ENCODE measurements around the gene FADS2.

Gene FADS2

DNA sequence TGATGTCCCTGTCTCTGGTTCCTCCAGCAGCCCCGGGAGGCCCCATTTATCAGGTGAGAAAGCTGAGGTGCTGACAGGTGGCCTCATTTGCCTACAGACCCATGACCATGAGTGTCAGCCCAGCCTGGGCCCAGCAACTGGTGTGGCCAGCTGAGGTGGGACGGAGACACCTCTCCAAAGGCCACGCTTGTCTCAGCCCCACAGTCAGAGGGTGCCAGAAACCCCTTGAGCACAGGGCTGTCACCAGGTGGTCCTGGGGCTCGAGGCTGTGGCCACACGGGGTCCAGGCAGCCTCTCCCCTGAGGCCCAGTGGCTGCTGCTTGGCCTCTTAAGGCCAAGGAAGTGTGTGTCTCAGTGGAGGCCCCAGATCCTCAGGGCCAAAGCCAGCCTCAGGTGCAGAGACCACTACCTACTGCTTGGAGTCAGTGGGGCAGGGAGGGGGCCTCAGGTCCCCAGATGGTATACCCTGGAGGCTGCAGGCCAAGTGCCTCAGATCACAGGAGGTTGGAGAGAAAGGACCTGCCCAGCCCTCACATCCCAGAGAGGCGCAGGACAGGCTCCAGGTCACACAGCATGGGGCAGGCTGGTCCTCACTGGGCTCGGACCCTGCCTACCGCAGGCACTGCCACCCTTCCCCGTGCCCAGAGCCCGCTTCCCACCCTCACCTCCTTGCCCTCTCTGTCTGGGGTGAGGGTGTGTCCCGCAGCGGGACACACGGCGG lies 77.9 kb downstream of the FADS2 start:
- DNase-seq (ENCODE audit: low read depth), result no peak

DNA sequence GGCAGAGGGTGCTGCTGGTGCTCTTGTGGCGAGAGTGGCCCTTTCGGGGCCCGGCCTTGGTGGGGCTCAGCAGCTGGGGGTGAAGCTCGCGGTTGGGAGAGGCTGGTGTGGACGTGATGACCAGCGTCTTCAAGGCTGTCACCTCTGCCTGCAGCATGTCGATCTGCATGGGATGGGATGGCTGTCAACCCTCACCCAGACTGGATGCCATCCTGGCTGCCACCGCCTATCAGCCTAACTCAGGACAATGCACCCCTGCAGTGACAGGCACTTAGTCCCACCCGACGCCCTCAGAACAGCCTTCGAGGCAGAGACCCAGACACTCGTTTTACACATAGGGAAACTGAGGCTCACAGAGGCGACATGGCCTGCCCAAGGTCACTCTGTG lies 78.4 kb downstream of the FADS2 start:
- no peak for DNase-seq (ENCODE audit: low read depth)

DNA sequence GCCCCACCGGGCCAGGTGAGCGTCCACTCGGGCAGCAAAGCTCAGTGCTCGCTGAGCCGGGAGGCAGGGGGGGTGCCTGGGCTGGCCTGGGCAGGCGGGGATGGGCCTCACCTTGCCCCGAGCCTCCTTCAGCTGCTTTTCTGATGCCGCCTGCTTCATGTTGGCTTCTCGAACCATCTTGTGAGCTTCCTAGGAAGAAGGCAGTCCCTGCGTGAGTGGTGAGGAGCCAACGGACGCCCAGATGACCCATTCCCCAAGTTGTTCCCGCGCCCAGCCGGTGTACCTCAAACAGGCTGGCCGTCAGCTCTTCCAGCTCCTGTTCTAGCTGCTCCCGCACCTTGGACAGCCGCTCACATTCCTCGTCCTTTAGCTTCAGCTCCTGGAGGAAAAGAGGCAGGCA lies 79.2 kb downstream of the FADS2 start:
- no peak for DNase-seq (ENCODE audit: low read depth)

DNA sequence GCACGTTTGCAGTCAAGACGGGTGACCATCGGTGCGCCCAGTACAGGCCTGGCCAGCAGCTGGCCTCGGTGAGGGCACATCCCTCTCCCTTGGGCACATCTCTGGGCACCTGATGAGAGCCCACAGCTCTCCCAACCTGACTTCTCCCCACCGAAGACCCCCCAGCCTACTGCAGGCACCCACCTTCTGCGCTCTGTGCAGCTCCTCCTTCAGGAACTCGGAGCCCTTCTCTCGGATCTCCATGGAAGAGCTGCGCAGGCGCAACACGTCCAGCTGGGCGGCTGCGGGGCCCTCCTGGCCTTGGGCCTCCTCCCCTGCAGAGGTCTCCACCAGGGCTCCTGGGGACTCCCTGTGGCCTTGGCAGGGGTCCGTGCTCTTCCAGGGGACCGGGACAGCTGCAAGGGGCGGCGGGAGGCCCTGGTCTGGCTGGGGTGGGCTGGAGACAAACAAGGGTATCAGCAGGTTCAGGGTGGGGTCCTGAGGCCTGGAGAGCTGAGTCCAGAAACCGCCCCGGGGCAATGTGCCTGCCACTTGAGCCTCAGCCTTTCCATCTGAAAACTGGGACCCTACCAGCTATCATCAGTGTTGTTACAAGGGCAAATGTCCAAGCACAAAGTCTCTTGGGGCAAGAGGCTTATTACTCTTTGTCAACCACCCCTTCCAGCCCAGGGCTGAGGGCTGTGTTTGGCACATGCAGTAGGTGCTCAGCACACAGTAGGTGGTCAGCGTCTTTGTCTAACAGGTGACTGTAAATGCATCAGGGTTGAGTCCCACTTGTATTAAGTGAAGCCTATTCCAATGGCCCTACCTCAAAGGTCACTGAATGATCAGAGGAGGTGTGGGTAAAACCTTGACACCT lies 80.0 kb downstream of the FADS2 start:
- no peak for DNase-seq (ENCODE audit: low read depth)

DNA sequence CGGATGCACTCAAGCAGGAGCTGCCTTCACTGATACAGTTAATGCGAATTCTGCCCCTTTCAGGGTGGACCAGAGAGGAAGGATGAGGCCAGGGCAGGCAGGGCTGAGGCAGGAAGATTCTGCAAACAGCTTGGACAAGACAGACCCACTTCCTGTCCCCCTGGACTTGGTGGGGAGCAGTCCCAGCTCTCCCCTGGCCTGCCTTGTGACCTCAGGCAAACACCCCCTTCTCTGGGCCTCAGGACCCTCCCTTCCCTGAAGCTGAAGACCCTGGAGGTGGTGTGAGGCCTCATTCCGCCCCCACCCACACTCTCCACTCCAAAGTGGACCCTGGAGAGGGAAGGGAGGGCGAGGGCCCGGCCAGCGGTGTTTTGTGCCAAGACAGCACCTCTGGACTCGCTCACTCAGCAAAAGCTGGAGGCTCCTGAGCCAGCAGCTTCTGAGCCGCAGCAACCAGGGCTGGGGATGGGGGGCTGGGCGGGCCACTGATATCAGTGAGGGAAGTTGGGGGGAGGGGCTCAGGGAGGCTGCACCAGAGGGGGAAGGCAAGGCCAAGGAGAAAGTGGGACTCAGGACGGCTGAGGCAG lies 80.7 kb downstream of the FADS2 start:
- no peak for DNase-seq (ENCODE audit: low read depth)

DNA sequence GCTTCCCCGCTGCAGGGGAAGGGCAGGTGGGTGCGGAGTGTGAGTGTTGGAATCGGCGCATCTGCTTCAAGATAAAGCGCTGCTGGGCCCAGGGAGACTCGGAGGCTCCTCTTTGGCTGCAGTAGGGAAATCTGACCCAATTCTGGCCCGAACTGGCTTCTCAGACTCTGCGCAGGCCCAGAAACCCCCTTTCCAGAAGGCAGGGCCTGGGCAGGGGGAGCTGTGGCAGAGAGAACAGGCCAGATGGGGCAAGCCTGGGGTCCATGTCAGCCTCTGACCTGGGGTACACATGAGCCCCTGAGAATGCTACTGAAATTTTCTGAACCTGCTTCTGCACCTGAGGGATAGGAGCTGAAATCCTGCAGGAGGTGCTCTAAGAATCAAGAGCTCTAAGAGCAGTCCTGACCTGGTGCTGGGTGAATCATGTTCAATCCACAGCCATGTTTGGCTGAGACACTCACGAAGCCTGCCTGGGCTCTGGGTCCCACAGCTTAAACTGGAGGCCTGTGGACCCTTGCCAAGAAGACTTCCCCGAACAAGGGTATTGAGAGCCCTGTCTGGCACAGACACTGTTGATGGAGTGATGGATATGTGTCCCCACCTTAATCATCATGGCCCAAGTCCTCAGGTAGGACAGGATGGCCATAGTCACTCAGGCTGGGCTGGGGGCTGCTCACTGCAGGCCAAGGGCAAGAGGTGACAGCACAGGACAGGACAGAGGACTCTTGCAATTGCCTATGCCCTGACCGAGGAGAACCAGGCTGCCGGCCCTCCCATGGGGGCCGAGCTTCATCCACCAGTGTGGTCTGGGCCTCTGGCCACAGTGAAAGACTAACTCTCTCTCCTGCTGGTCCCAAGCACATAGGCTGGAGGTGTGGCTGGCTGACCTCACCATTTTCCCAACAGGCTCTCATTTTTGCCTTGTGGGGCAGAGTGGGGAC lies 82.4 kb downstream of the FADS2 start:
- DNase-seq (ENCODE audit: low read depth), result no peak

DNA sequence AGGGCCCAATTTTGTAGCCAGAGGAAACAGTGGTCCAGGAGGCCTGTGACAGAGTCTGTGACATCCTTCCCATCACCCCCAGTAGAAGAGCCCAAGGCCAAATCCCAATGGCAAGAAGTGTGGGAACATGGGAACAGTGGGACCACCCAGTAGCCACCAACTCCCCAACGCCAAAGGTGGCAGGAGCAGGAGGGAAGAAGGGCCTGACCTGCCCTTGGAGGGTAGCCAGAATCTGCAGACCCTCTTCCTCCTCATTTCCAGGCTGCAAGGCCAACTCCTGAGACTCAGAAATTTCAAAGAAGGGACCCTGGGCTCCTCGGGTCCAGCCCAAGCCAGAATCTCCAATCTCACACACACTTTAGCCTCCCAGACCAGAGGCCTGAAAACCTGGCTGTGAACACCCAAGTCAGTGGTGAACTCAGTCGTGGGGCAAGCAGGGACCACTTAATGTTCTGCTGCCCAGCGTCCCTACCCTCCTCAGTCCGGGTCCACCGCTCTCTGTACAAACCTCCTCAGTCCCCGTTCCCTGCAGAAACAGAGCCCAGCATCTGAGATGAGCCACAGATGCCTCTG lies 83.1 kb downstream of the FADS2 start:
- no peak for DNase-seq (ENCODE audit: low read depth)

DNA sequence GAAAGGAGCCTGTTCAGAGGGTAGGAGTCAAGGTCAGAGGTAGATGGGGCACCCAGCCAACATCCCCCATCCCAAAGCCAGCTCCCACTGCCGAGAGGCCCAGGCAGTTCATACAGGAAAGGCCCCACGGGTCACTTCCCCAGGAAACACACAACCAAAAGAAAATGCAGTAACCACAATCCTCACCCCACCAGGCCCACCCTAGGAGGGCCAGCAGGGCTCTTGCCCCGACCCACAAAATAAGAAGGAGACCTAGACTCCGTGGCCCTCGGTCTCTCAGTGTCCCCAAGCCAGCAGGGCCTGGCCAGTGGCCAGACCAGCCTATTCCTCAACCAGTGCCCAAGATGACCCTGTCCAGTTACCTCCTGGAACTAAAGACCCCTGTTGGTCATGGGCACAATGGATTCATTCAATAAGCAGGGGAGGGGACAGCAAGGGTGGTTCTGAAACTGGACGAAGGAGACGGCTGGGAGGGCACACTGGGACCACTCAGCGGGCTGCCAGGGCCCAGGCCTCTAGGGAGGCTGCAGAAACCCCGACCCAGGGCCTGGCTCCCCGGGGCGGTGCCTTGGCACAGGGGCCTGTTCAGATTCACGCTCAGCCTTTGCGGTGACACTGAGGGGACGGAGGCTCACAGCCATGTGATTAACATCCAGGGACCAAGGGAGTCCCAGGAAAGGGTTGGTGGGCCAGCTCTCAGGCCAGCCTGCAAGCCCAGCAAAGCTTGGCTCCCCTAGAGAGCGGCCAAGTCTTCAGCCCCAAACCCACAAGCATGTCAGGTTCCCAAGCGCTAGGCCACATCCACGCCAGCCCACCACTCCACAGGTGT lies 83.8 kb downstream of the FADS2 start:
- DNase-seq (ENCODE audit: low read depth), result no peak

DNA sequence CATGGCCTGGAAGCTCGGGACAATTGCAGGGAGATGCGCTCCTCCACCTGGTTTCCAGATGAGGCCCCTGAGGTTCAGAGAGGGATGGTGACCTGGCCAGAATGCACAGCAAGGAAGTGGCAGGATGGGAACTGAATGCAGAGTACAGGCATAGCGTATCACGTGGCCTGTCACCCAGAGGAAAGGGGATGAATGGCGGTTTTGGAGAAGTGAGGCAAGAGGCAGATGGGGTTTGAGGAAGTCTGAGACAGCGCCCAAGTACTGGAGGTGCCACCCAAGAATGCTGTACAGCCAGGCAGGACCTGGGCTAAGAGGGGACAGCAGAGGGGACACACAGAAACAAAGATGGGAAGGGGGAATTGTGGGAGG lies 84.4 kb downstream of the FADS2 start:
- no peak for DNase-seq (ENCODE audit: low read depth)

DNA sequence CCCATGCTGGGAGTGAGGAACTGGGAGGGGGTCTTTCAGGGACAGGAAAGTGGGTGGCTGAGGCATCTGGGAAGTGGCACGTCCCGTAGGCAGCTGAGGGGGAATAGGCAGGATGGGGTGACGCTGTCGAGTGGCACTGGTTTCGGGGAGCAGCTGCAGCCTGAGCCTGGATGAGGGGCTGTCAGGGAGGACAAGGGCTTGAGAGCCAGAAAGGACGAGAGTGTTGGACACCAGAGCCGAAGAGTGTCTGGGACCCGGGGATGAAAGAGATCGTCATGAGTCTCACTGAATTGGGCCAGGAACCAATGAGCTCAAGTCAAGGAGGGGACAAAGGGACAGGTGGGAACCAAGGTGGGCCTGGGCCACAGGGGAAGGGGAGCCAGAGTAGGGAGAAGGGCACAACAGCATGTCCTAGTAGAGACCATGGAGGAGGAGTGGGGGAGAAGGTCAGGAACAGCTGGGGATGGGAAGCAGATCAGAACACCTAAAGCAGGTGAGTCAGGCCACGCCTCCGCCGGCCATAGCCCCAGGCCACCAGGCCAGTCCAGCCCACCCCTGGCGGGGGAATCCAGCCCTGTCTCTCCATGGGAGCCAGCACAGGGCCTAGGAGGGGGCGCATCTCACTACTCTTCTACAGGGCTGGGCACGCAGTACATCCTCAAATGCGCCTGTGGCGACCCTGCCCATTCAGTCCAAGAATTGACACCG lies 85.0 kb downstream of the FADS2 start:
- DNase-seq (ENCODE audit: low read depth), result no peak

DNA sequence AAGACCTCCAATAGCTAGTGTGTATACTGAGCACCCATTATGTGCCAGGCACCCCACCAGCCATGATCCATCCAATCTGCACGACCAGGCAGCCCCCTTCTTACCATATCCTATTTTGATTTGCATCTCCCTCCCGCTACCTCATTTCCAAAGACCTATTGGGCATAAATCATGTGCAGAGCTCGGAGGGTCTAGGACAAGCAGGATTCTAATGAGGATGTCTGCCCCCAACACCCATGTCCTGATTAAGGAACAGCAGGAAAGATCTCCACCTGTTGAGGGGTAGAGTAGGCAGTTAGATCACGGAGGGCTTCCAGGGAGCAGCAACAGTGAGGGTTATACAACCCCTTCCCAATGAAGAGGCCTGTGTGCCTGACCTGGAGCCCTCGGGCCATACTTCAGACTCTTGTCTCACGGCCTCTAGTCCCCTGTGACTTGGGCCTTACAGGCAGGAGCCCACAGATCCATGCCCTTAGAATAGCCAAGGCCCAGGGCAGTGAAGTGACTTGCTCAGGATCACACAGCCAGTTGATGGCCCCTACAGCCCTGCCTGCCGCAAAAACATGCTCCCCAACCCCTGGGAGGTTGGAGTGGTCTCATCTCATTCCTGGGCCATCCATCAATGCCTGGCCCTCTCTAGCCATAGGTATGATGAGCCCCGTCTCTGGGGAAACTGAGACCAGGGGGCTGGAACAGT lies 85.7 kb downstream of the FADS2 start:
- DNase-seq (ENCODE audit: low read depth), result no peak

DNA sequence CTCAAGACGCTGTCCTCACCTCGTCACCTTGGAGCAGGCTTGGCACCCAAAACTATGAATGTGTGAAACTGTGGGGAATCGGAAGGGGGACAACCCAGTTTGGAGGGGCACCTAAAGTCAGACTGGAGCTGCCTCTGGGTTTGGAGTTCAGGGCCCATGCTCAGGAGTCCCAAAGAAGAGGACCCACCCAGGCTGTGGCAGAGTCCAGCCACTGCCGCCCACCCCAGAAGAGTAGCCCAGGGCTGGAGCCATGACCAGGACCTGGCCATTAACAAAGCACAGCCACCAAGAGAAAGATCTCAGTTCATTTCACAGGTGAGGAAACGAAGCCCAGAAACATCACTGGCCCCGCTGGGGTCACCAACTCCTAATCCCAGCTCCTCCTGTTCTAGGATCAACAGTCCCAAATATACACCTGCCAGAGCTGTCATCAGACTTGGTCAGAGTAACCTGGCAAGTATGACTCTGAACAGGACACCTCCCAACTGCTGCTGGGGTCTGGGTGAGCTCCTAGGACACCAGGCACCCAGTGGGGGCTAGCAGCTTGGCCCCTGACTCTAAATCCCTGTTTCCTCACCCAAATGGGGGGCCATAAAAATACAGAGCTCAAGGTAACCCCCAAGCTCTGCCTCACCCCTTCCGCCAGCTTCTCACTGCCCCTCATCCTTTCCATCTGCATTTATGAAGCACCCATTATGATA lies 86.5 kb downstream of the FADS2 start:
- DNase-seq (ENCODE audit: low read depth), result no peak

DNA sequence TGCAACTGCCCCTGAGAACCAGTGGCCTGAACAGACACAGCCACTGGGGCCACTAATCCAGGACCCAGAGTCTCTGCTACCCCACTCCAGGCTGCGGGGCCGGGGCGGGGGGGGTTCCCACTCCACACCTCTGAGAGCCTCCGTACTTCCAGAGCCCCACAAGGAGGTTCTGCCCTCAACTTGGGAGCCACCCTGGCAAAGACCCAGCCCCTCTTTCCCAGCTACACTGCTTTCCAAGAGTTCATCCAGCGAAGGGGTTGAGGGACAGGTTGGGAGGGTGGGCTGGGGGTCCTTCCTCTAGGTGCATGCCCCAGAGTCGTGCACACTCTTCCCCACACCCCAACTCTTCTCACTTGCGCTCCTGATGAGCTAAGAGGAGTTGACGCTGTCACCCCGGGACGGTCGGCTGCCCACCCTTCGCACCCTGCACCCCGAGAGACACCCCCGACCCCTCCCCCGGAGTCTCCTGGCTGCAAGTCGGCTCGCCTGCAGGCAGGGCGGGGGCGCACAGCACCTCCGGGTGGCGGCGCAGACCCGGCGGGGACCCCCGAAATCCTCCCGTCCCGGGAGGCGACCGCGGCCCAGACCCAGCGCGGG lies 88.7 kb downstream of the FADS2 start:
- DNase-seq (ENCODE audit: low read depth), result no peak
